Loucy (cell line): ENCODE data around the gene DYNC1LI1.

Source experiments
- H2AFZ ChIP-seq: fragments of 200-600 bp; sonication (generic); 2 replicates; pipeline ENCODE4 v1.6.0; 2016; ENCODE audit warnings: antibody characterized with exemption, mild to moderate bottlenecking, low read length, moderate library complexity
- H3F3A ChIP-seq: fragments of 200-600 bp; 2 replicates; pipeline ENCODE4 v1.6.0; 2016; ENCODE audit warnings: antibody characterized with exemption, low read depth, mild to moderate bottlenecking
- H3K27me3 ChIP-seq: fragments of 200-600 bp; sonication (generic); 2 replicates; pipeline ENCODE4 v1.6.1; 2014; ENCODE audit warnings: low read length, mild to moderate bottlenecking; ENCODE audit not compliant: insufficient read depth, poor library complexity, severe bottlenecking
- H3K36me3 ChIP-seq: fragments of 200-600 bp; sonication (generic); 2 replicates; pipeline ENCODE4 v1.6.1; 2016; ENCODE audit warnings: low read length; ENCODE audit not compliant: insufficient read depth
- H3K4me1 ChIP-seq: fragments of 200-600 bp; sonication (generic); 2 replicates; pipeline ENCODE4 v1.5.1; 2014; ENCODE audit warnings: low read length, mild to moderate bottlenecking; ENCODE audit not compliant: insufficient read depth, poor library complexity, severe bottlenecking
- H3K4me2 ChIP-seq: fragments of 200-600 bp; sonication (generic); 2 replicates; pipeline ENCODE4 v1.6.0; 2014; ENCODE audit warnings: antibody characterized with exemption, low read length, low read depth, mild to moderate bottlenecking; ENCODE audit not compliant: poor library complexity, severe bottlenecking
- H3K4me3 ChIP-seq: fragments of 200-600 bp; sonication (generic); 2 replicates; pipeline ENCODE4 v1.5.1; 2014; ENCODE audit warnings: low read length, mild to moderate bottlenecking, mixed read lengths; ENCODE audit not compliant: poor library complexity, severe bottlenecking
- H3K79me2 ChIP-seq: fragments of 200-600 bp; sonication (generic); 2 replicates; pipeline ENCODE4 v1.6.1; 2014; ENCODE audit warnings: low read length; ENCODE audit not compliant: insufficient read depth
- H3K9ac ChIP-seq: fragments of 200-600 bp; sonication (generic); 2 replicates; pipeline ENCODE4 v1.6.0; 2014; ENCODE audit warnings: mild to moderate bottlenecking, low read depth, low read length, moderate library complexity; ENCODE audit not compliant: poor library complexity, severe bottlenecking
- H3K9me2 ChIP-seq: fragments of 200-600 bp; sonication (generic); replicated peaks from 2 replicates; pipeline ENCODE4 v1.6.1; 2016; ENCODE audit warnings: low read depth, low read length, mixed read lengths
- H3K9me3 ChIP-seq: fragments of 200-600 bp; sonication (generic); 2 replicates; pipeline ENCODE4 v1.6.1; 2014; ENCODE audit warnings: mild to moderate bottlenecking, antibody characterized with exemption, low read length, low read depth; ENCODE audit not compliant: insufficient read depth
- H4K20me1 ChIP-seq: fragments of 200-600 bp; sonication (generic); 2 replicates; pipeline ENCODE4 v1.6.0; 2014; ENCODE audit warnings: antibody characterized with exemption, low read length, mild to moderate bottlenecking; ENCODE audit not compliant: insufficient read depth, poor library complexity, severe bottlenecking
- CTCF ChIP-seq: fragments of 200-600 bp; sonication (generic); conservative IDR thresholded peaks from 2 replicates; pipeline ENCODE4 v1.5.1; 2014; ENCODE audit warnings: mild to moderate bottlenecking, antibody characterized with exemption, low read length
- EZH2phosphoT487 ChIP-seq: fragments of 200-600 bp; IDR thresholded peaks from 2 replicates; pipeline ENCODE4 v1.6.1; 2018; ENCODE audit warnings: antibody characterized with exemption, mild to moderate bottlenecking, moderate library complexity, borderline replicate concordance

Gene DYNC1LI1

GRCh38 chr3:32540899-32541298 is 29.8 kb downstream of the DYNC1LI1 start:
- peaks cover 9% of the 10 kb centered on the region for H4K20me1 ChIP-seq
- no peak overlapping the region for H3K4me2 ChIP-seq
- no peaks in the 10 kb centered on the region for H3K9me2 ChIP-seq
- H3K9me3 ChIP-seq = no peaks in the 10 kb centered on the region
- H3K9ac ChIP-seq = no peak overlapping the region
- no peaks in the 10 kb centered on the region for H3K27me3 ChIP-seq
- H3K4me1 ChIP-seq = no peaks in the 10 kb centered on the region
- peaks cover 27% of the 10 kb centered on the region for H3K79me2 ChIP-seq
- H2AFZ ChIP-seq = no peak overlapping the region
- H3K4me3 ChIP-seq = no peak overlapping the region
- TF ChIP-seq CTCF (no peak), EZH2phosphoT487 (no peak)
- H3F3A ChIP-seq = no peaks in the 10 kb centered on the region
- peaks cover 58% of the 10 kb centered on the region for H3K36me3 ChIP-seq

GRCh38 chr3:32532434-32532833 is 38.2 kb downstream of the DYNC1LI1 start:
- Histone ChIP-seq H3K36me3 (peaks cover 79% of the 10 kb centered on the region), H3K4me1 (no peaks in the 10 kb centered on the region), H3K27me3 (no peaks in the 10 kb centered on the region), H3F3A (0 out of 2 replicates have a peak, but pooled peaks cover 4% of the 10 kb centered on the region), H3K9me2 (no peaks in the 10 kb centered on the region), H3K79me2 (no peaks in the 10 kb centered on the region), H3K4me2 (no peak overlapping the region), H3K9me3 (no peaks in the 10 kb centered on the region), H3K4me3 (no peak overlapping the region), H2AFZ (no peak overlapping the region), H3K9ac (no peak overlapping the region), H4K20me1 (peaks cover 14% of the 10 kb centered on the region)
- TF ChIP-seq EZH2phosphoT487 (no peak), CTCF (no peak)

GRCh38 chr3:32531010-32531647 is 39.5 kb downstream of the DYNC1LI1 start:
- Histone ChIP-seq H4K20me1 (peaks cover 11% of the 10 kb centered on the region), H2AFZ (no peak overlapping the region), H3K9me3 (no peaks in the 10 kb centered on the region), H3K79me2 (no peaks in the 10 kb centered on the region), H3K36me3 (peaks cover 79% of the 10 kb centered on the region), H3K9me2 (no peaks in the 10 kb centered on the region), H3K27me3 (no peaks in the 10 kb centered on the region), H3K4me3 (no peak overlapping the region), H3F3A (0 out of 2 replicates have a peak, but pooled peaks cover 4% of the 10 kb centered on the region), H3K4me1 (no peaks in the 10 kb centered on the region), H3K4me2 (no peak overlapping the region), H3K9ac (no peak overlapping the region)
- no peak for TF ChIP-seq CTCF
- no peak for TF ChIP-seq EZH2phosphoT487
